Activated gamma-delta T cell (primary cell): ENCODE data around the gene STRAP.
"Not testable (repeated sequence)": the region's sequence is repeated elsewhere in the genome, so short reads cannot be mapped to it uniquely, and the experiment has no call there.

Experiments
- DNase-seq: peaks from one replicate; lab custom pipeline; 2025; lab: John Stamatoyannopoulos, UW

Gene STRAP

GRCh38 chr12:15873556-15873955, 8.6 kb upstream of the STRAP start:
- no peak for DNase-seq

GRCh38 chr12:15874556-15875145, 7.5 kb upstream of the STRAP start:
- not testable (repeated sequence) for DNase-seq

GRCh38 chr12:15875863-15876262, 6.3 kb upstream of the STRAP start:
- no peak for DNase-seq

- no peak for DNase-seq
Observed at GRCh38 chr12:15879413-15879812, 2.8 kb upstream of the STRAP start.

- no peak for DNase-seq
Observed at GRCh38 chr12:15880721-15881120, 1.5 kb upstream of the STRAP start.

GRCh38 chr12:15883536-15883935, 1.3 kb downstream of the STRAP start:
- no peak for DNase-seq

- no peak for DNase-seq
Observed at GRCh38 chr12:15886372-15887042, 4.3 kb downstream of the STRAP start.

- DNase-seq = no peak
Observed at GRCh38 chr12:15887043-15887817, 5.0 kb downstream of the STRAP start.

GRCh38 chr12:15892645-15893259, 10.6 kb downstream of the STRAP start:
- DNase-seq = no peak

- no peak for DNase-seq
Observed at GRCh38 chr12:15893260-15893659, 11.1 kb downstream of the STRAP start.

GRCh38 chr12:15896867-15897266, 14.7 kb downstream of the STRAP start:
- no peak for DNase-seq

- no peak for DNase-seq
Observed at GRCh38 chr12:15897433-15897832, 15.2 kb downstream of the STRAP start.

- DNase-seq = no peak
Observed at GRCh38 chr12:15899282-15899870, 17.2 kb downstream of the STRAP start.

GRCh38 chr12:15904378-15904920, 22.3 kb downstream of the STRAP start:
- no peak for DNase-seq

GRCh38 chr12:15910468-15910863, 28.3 kb downstream of the STRAP start:
- no peak for DNase-seq

GRCh38 chr12:15910864-15911721, 28.9 kb downstream of the STRAP start, which contains the start of gene DERA:
Gene DERA (plus strand): TSS chr12:15911332. CDS start chr12:15911384, 52 bp downstream.
- peak; percentile 28 for DNase-seq

- DNase-seq = not testable (repeated sequence)
Observed at GRCh38 chr12:15911931-15912330, 29.7 kb downstream of the STRAP start.

- not testable (repeated sequence) for DNase-seq
Observed at GRCh38 chr12:15914131-15914530, 31.9 kb downstream of the STRAP start.

- no peak for DNase-seq
Observed at GRCh38 chr12:15918066-15918465, 35.9 kb downstream of the STRAP start.

GRCh38 chr12:15919418-15919817, 37.2 kb downstream of the STRAP start:
- DNase-seq = no peak

GRCh38 chr12:15924956-15925355, 42.8 kb downstream of the STRAP start:
- DNase-seq = no peak
